Measurements from ENCODE around the gene ITPK1. TPM values are rescaled to one million over a fixed set of nuclear protein-coding genes. Genes with fewer than 3 reads are reported as not detected.
"Not testable (repeated sequence)": the region's sequence is repeated elsewhere in the genome, so short reads cannot be mapped to it uniquely, and the experiment has no call there.

ITPK1 gene
- total RNA-seq, 2 donors from 2014 or later, result 53.8 to 85.0 TPM

GRCh38 chr14:93110856-93111419 lies 4.8 kb downstream of the ITPK1 start:
- Histone ChIP-seq H3K4me1 (ENCODE audit: control insufficient read depth in 1 of 2, low read depth in 2 of 2) (peaks cover 15 to 22% of the 10 kb centered on the region in 2 donors), H3K27ac (no peak overlapping the region), H3K4me3 (no peak overlapping the region), H3K27me3 (replicated peaks; ENCODE audit: insufficient read depth) (no peaks in the 10 kb centered on the region), H3K9me3 (no peaks in the 10 kb centered on the region), H3K36me3 (no peaks in the 10 kb centered on the region)
- TF ChIP-seq CTCF (IDR thresholded peaks at IDR 0.05), result no peak
- ATAC-seq (ENCODE audit: insufficient number of reproducible peaks, low FRiP score, low read depth), result no peak
- DNase-seq (ENCODE audit: low spot score), result no peak

- Histone ChIP-seq H3K9me3 (no peaks in the 10 kb centered on the region), H3K27me3 (replicated peaks; ENCODE audit: insufficient read depth) (no peaks in the 10 kb centered on the region), H3K27ac (no peak overlapping the region), H3K36me3 (no peaks in the 10 kb centered on the region), H3K4me3 (no peak overlapping the region), H3K4me1 (ENCODE audit: control insufficient read depth in 1 of 2, low read depth in 2 of 2) (peaks cover 15 to 22% of the 10 kb centered on the region in 2 donors)
- no peak for DNase-seq (ENCODE audit: low spot score)
- no peak for TF ChIP-seq CTCF (IDR thresholded peaks at IDR 0.05)
- no peak for ATAC-seq (ENCODE audit: insufficient number of reproducible peaks, low FRiP score, low read depth)
These were observed 5.9 kb downstream of the ITPK1 start for GRCh38 chr14:93109572-93110481.

GRCh38 chr14:93108105-93108504 lies 7.6 kb downstream of the ITPK1 start:
- Histone ChIP-seq H3K27ac (no peak overlapping the region), H3K36me3 (no peaks in the 10 kb centered on the region), H3K9me3 (no peaks in the 10 kb centered on the region)

GRCh38 chr14:93107453-93107852 lies 8.3 kb downstream of the ITPK1 start:
- Histone ChIP-seq H3K4me3 (no peak overlapping the region), H3K27me3 (replicated peaks; ENCODE audit: insufficient read depth) (no peaks in the 10 kb centered on the region), H3K36me3 (no peaks in the 10 kb centered on the region), H3K9me3 (no peaks in the 10 kb centered on the region), H3K4me1 (ENCODE audit: control insufficient read depth in 1 of 2, low read depth in 2 of 2) (peaks cover 0 to 2% of the 10 kb centered on the region in 2 donors), H3K27ac (no peak overlapping the region)
- DNase-seq (ENCODE audit: low spot score), result no peak
- TF ChIP-seq CTCF (IDR thresholded peaks at IDR 0.05), result no peak
- ATAC-seq (ENCODE audit: insufficient number of reproducible peaks, low FRiP score, low read depth), result no peak

More at GRCh38 chr14:93108105-93108504, 7.6 kb downstream of the ITPK1 start:
- Histone ChIP-seq H3K4me3 (no peak overlapping the region), H3K27me3 (replicated peaks; ENCODE audit: insufficient read depth) (no peaks in the 10 kb centered on the region), H3K4me1 (ENCODE audit: control insufficient read depth in 1 of 2, low read depth in 2 of 2) (peaks cover 2 to 8% of the 10 kb centered on the region in 2 donors)
- ATAC-seq (ENCODE audit: insufficient number of reproducible peaks, low FRiP score, low read depth) (no peak), DNase-seq (ENCODE audit: low spot score) (no peak)
- TF ChIP-seq CTCF (IDR thresholded peaks at IDR 0.05), result no peak

- no peak overlapping the region for H3K27ac ChIP-seq
- TF ChIP-seq CTCF (IDR thresholded peaks at IDR 0.05), result no peak
- no peaks in the 10 kb centered on the region for H3K27me3 ChIP-seq (replicated peaks; ENCODE audit: insufficient read depth)
- no peaks in the 10 kb centered on the region for H3K4me1 ChIP-seq (ENCODE audit: control insufficient read depth in 1 of 2, low read depth in 2 of 2)
- no peak for ATAC-seq (ENCODE audit: insufficient number of reproducible peaks, low FRiP score, low read depth)
- no peaks in the 10 kb centered on the region for H3K36me3 ChIP-seq
- DNase-seq (ENCODE audit: low spot score), result no peak
- no peak overlapping the region for H3K4me3 ChIP-seq
- no peaks in the 10 kb centered on the region for H3K9me3 ChIP-seq
These were observed 9.1 kb downstream of the ITPK1 start for GRCh38 chr14:93106541-93107156.

- H3K27me3 ChIP-seq (replicated peaks; ENCODE audit: insufficient read depth); H3K27ac ChIP-seq; H3K4me1 ChIP-seq (ENCODE audit: control insufficient read depth in 1 of 2, low read depth in 2 of 2); H3K36me3 ChIP-seq; H3K9me3 ChIP-seq; H3K4me3 ChIP-seq; DNase-seq (ENCODE audit: low spot score); ATAC-seq (ENCODE audit: insufficient number of reproducible peaks, low FRiP score, low read depth): not testable (repeated sequence)
These were observed 9.9 kb downstream of the ITPK1 start for GRCh38 chr14:93105856-93106255.
